GM12878 (cell line): ENCODE results near the gene NEU1. TPM values are rescaled to one million over a fixed set of nuclear protein-coding genes. Genes with fewer than 3 reads are reported as not detected.

Experiments
- ATAC-seq: fragments of 200-7000 bp; cut with Tn5 transposase; 3 replicates; pipeline ENCODE4 v1.9.1; 2020; ENCODE audit warnings: mild to moderate bottlenecking, moderate library complexity
- BruUV-seq: library from RNA; stranded (reverse); fragments of 400-500 nt; replicated peaks from 2 replicates; lab custom pipeline; 2021; lab: Mats Ljungman, UMichigan
- CTCF ChIA-PET: fragments of 300-600 bp; sonication (Branson Sonifier 250); formaldehyde crosslinking; extraction: SDS; loops from one replicate; lab custom pipeline; 2021; ENCODE audit warnings: inconsistent platforms; lab: Yijun Ruan, JAX
- POLR2A ChIA-PET: fragments of 350-600 bp; formaldehyde crosslinking; extraction: SDS; loops from one replicate; lab custom pipeline; 2021; ENCODE audit warnings: inconsistent platforms; lab: Charles Lee
- RAD21 ChIA-PET: fragments of 300-600 bp; sonication (Branson Sonifier 250); formaldehyde crosslinking; loops from one replicate; lab custom pipeline; 2023; ENCODE audit warnings: antibody characterized with exemption; ENCODE audit not compliant: unreplicated experiment; lab: Charles Lee
- SMC1A ChIA-PET: fragments of 300-600 bp; sonication (Branson Sonifier 250); formaldehyde crosslinking; loops from one replicate; lab custom pipeline; 2023; ENCODE audit not compliant: unreplicated experiment, uncharacterized antibody; lab: Charles Lee
- DNase-seq: peaks from one replicate; pipeline ENCODE4 v3.0.0-alpha.2; 2011; ENCODE audit warnings: low read depth, low spot score
- FAIRE-seq: peaks from 3 replicates; lab custom pipeline; 2011; peaks lifted over from hg19 to GRCh38; lab: Jason Lieb, UNC
- H2AFZ ChIP-seq: 2 replicates; pipeline ENCODE4 v1.6.0; 2011; ENCODE audit warnings: low read depth, low read length, control low read depth; ENCODE audit not compliant: control insufficient read depth
- H3K27ac ChIP-seq: 2 replicates; pipeline ENCODE4 v1.5.1; 2011; ENCODE audit warnings: control low read depth; ENCODE audit not compliant: control insufficient read depth, insufficient read depth
- H3K27me3 ChIP-seq, 2 experiments: replicated peaks in 1 of 2; 2 replicates each; pipeline versions ENCODE4 v1.6.0 to v1.6.1; 2011; ENCODE audit warnings: low read length in 1 of 2; ENCODE audit not compliant: control insufficient read depth in 2 of 2, insufficient read depth in 2 of 2
- H3K36me3 ChIP-seq, 2 experiments: 2 replicates each; pipeline ENCODE4 v1.5.1; 2011; ENCODE audit warnings: low read length in 1 of 2; ENCODE audit not compliant: control insufficient read depth in 2 of 2, insufficient read depth in 2 of 2
- H3K4me1 ChIP-seq: 2 replicates; pipeline ENCODE4 v1.6.1; 2011; ENCODE audit warnings: mild to moderate bottlenecking, low read length, moderate library complexity, mixed read lengths; ENCODE audit not compliant: control insufficient read depth, insufficient read depth
- H3K4me2 ChIP-seq: 2 replicates; pipeline ENCODE4 v1.6.0; 2011; ENCODE audit warnings: control low read depth; ENCODE audit not compliant: control insufficient read depth, insufficient read depth
- H3K4me3 ChIP-seq: fragments of 200-600 bp; sonication (generic); 2 replicates; pipeline ENCODE4 v1.5.1; 2016
- H3K79me2 ChIP-seq: 2 replicates; pipeline ENCODE4 v1.6.0; 2011; ENCODE audit warnings: low read length; ENCODE audit not compliant: control insufficient read depth, insufficient read depth
- H3K9ac ChIP-seq: 2 replicates; pipeline ENCODE4 v1.8.0; 2011; ENCODE audit warnings: low read length, control low read depth, mixed read lengths; ENCODE audit not compliant: control insufficient read depth, insufficient read depth
- H3K9me3 ChIP-seq: replicated peaks from 3 replicates; pipeline ENCODE4 v1.5.1; 2011; ENCODE audit warnings: mild to moderate bottlenecking, low read length; ENCODE audit not compliant: control insufficient read depth, insufficient read depth
- H4K20me1 ChIP-seq: 2 replicates; pipeline ENCODE4 v1.6.0; 2011; ENCODE audit not compliant: control insufficient read depth, insufficient read depth
- HCFC1 ChIP-seq: fragments of 150-350 bp; IDR thresholded peaks from 2 replicates; pipeline ENCODE4 v1.6.1; 2014; ENCODE audit warnings: low read length
- IKZF1 ChIP-seq: fragments of 450-650 bp; conservative IDR thresholded peaks from 2 replicates; pipeline ENCODE4 v1.6.1; 2017; ENCODE audit warnings: antibody characterized with exemption, mild to moderate bottlenecking
- IKZF2 ChIP-seq, 2 experiments: fragments of 450-650 bp; IDR thresholded peaks; 2 replicates each; pipeline ENCODE4 v1.6.1; 2017; ENCODE audit warnings: mild to moderate bottlenecking in 2 of 2, moderate library complexity in 2 of 2
- NFIC ChIP-seq: IDR thresholded peaks from 2 replicates; pipeline ENCODE4 v1.6.1; 2012; ENCODE audit warnings: low read depth, mild to moderate bottlenecking, inconsistent platforms, low read length, moderate library complexity
- POLR2AphosphoS2 ChIP-seq: IDR thresholded peaks from 2 replicates; pipeline ENCODE4 v1.6.1; 2011; ENCODE audit warnings: low read depth, mild to moderate bottlenecking, low read length, improper control_type of control experiment, moderate library complexity
- RAD51 ChIP-seq: fragments of 450-650 bp; IDR thresholded peaks from 2 replicates; pipeline ENCODE4 v1.6.1; 2016; ENCODE audit warnings: moderate library complexity, mild to moderate bottlenecking, inconsistent platforms
- RELA ChIP-seq: fragments of 450-650 bp; IDR thresholded peaks from 2 replicates; pipeline ENCODE4 v1.8.0; 2014; ENCODE audit warnings: borderline replicate concordance; ENCODE audit not compliant: partially characterized antibody
- SMAD5 ChIP-seq: IDR thresholded peaks from 2 replicates; pipeline ENCODE4 v1.6.1; 2016; ENCODE audit warnings: antibody characterized with exemption, low read depth
- SUZ12 ChIP-seq: fragments of 200-600 bp; sonication (generic); IDR thresholded peaks from one replicate; pipeline ENCODE4 v1.6.1; 2018; ENCODE audit warnings: antibody characterized with exemption, mild to moderate bottlenecking; ENCODE audit not compliant: unreplicated experiment
- TAF1 ChIP-seq: IDR thresholded peaks from 2 replicates; pipeline ENCODE4 v1.6.1; 2011; ENCODE audit warnings: mild to moderate bottlenecking, low read depth, low read length, borderline replicate concordance
- TCF3 ChIP-seq: IDR thresholded peaks from 2 replicates; pipeline ENCODE4 v1.6.1; 2012; ENCODE audit warnings: low read depth, mild to moderate bottlenecking, low read length, borderline replicate concordance; ENCODE audit not compliant: insufficient read depth
- WRNIP1 ChIP-seq: IDR thresholded peaks from 2 replicates; pipeline ENCODE4 v1.6.1; 2011; ENCODE audit warnings: low read depth, low read length, improper control_type of control experiment, borderline replicate concordance
- WGBS: methylation state at CpG from one replicate; pipeline ENCODE4 v1.1.6; 2016; ENCODE audit warnings: low lambda C conversion rate; ENCODE audit not compliant: insufficient replicate concordance, insufficient coverage; ENCODE audit errors: missing lambda C conversion rate; 5-methylcytosine and 5-hydroxymethylcytosine counted together
- in situ Hi-C: fragments of 300-500 bp; cut with MboI; formaldehyde crosslinking; loops from 9 replicates; pipeline ENCODE4 v1.14.3; 2018; ENCODE audit warnings: mixed read lengths
- intact Hi-C: fragments of 100-400 bp; cut with micrococcal nuclease; formaldehyde crosslinking; loops from one replicate; pipeline ENCODE4 v1.14.2; 2022; ENCODE audit not compliant: unreplicated experiment
- polyA plus RNA-seq, 11 experiments: library from polyadenylated mRNA; depleted of rRNA in 4 of 11; unstranded in 6 of 11; stranded (reverse) in 5 of 11; fragments of >200 nt; fragmentation: Nextera tagmentation in 4 of 11; fragmentation: Illumina TruSeq in 1 of 11; extraction: Ambion mirVana in 4 of 11; extraction: Trizol in 1 of 11; gene quantifications; 1 replicate in 1 of 11; 2 replicates in 10 of 11; pipeline versions ENCODE4 v1.2.1 to v1.2.3, GENCODE V29; 2011 to 2016; ENCODE audit warnings: inconsistent platforms in 2 of 11, missing spikeins in 2 of 11, low read depth in 1 of 11
- total RNA-seq, 4 experiments: library from RNA; depleted of rRNA in 3 of 4; stranded (reverse); fragments of >200 nt in 3 of 4; fragmentation: Illumina TruSeq in 1 of 4; extraction: Trizol in 1 of 4; gene quantifications; 2 replicates each; pipeline versions ENCODE4 v1.2.1 to v1.2.3, GENCODE V29; 2013 to 2021
- TF ChIP-seq, protein P1 (sequence below): IDR thresholded peaks from 2 replicates; pipeline ENCODE4 v1.6.1; 2012; ENCODE audit warnings: mild to moderate bottlenecking, low read depth, low read length
- TF ChIP-seq, protein P2 (sequence below): IDR thresholded peaks from 2 replicates; pipeline ENCODE4 v1.6.1; 2011; ENCODE audit warnings: borderline replicate concordance, low read depth, mild to moderate bottlenecking, moderate library complexity, mixed read lengths, low read length; ENCODE audit not compliant: insufficient read depth; ENCODE audit errors: extremely low read length

NEU1 gene
- total and polyA plus RNA-seq, 10 of the 15 experiments (the other 5 are each of a cell fraction or from before 2014, with no cell fraction given) = 7.2 to 26.9 (median 21.6) TPM

DNA sequence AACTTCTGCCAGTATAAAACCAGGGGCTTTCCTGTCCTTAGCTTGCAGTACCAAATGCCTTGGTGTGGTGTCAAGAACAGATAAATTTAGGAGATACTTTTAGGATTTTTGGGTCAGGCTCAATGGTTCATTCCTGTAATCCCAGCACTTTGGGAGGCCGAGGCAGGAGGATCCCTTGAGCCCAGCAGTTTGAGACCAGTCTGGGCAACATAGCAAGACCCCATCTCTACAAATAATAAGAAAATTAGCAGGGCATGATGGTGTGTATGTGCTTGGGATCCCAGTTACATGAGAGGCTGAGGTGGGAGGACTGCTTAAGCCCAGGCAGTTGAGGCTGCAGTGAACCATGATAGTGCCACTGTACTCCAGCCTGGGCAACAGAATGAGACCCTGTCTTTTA is 42.4 kb upstream of the NEU1 start:
- no peak for DNase-seq

DNA sequence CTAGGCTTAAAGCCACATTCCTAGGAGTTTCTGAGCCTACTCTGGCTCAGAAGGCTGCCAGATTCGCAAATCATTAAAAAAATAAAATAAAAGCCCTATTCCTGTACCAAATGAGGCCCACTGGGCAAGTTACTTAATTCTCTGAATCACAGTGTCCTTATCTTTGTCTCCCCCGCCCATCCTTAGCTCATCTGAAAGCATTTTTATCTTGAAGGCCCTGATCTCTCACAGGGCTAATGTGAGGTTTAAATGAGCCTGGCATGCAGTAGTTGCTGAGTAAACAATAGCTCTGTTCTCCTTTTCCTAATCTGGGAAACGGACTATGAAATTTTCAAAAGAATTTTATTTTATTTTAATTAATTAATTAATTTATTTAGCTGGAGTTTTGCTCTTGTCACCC is 41.3 kb upstream of the NEU1 start:
- Histone ChIP-seq H3K27me3 (no peaks in the 10 kb centered on the region), H3K4me1 (peaks cover 15% of the 10 kb centered on the region), H3K9me3 (no peaks in the 10 kb centered on the region), H3K4me3 (no peak overlapping the region), H2AFZ (no peak overlapping the region), H4K20me1 (no peaks in the 10 kb centered on the region), H3K4me2 (no peak overlapping the region), H3K27ac (no peak overlapping the region), H3K36me3 (no peaks in the 10 kb centered on the region; a peak in 1 of 4 replicates), H3K79me2 (no peaks in the 10 kb centered on the region; the same call in 1 of the 2 replicates), H3K9ac (no peak overlapping the region)
- ChIA-PET RAD21 (interaction anchor here (1.7 kb wide), 1 partner anchor 19 kb away, joined by 6 read pairs; no protein-coding TSS in a partner anchor), POLR2A (no interaction called here), CTCF (interaction anchor here (0.6 to 1.2 kb wide), 2 partner anchors 14 to 19 kb away, joined by 4 read pairs; no protein-coding TSS in a partner anchor), SMC1A (interaction anchor here (0.6 to 1.8 kb wide), 3 partner anchors 12 to 29 kb away, joined by 3 to 4 read pairs (median 3); no protein-coding TSS in a partner anchor)
- intact Hi-C loops = loop anchor here (10.0 kb wide), 1 partner anchor 359 kb away; the partner anchor contains the start of genes ATP6V1G2, DDX39B and NFKBIL1
- BruUV-seq = no TSS peak
- DNase-seq = no peak
- in situ Hi-C loops = no loop called here
- no peak for ATAC-seq
- WGBS = 57% methylated on average over 3 of the region's 3 CpGs
- FAIRE-seq = no peak
- TF ChIP-seq IKZF1 (no peak), RELA (no peak), SUZ12 (no peak), IKZF2 (IDR thresholded peaks at IDR 0.05) (no peak)
- TF ChIP-seq, protein P1, sequence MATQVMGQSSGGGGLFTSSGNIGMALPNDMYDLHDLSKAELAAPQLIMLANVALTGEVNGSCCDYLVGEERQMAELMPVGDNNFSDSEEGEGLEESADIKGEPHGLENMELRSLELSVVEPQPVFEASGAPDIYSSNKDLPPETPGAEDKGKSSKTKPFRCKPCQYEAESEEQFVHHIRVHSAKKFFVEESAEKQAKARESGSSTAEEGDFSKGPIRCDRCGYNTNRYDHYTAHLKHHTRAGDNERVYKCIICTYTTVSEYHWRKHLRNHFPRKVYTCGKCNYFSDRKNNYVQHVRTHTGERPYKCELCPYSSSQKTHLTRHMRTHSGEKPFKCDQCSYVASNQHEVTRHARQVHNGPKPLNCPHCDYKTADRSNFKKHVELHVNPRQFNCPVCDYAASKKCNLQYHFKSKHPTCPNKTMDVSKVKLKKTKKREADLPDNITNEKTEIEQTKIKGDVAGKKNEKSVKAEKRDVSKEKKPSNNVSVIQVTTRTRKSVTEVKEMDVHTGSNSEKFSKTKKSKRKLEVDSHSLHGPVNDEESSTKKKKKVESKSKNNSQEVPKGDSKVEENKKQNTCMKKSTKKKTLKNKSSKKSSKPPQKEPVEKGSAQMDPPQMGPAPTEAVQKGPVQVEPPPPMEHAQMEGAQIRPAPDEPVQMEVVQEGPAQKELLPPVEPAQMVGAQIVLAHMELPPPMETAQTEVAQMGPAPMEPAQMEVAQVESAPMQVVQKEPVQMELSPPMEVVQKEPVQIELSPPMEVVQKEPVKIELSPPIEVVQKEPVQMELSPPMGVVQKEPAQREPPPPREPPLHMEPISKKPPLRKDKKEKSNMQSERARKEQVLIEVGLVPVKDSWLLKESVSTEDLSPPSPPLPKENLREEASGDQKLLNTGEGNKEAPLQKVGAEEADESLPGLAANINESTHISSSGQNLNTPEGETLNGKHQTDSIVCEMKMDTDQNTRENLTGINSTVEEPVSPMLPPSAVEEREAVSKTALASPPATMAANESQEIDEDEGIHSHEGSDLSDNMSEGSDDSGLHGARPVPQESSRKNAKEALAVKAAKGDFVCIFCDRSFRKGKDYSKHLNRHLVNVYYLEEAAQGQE = no peak

More for the DNA sequence above, 42.4 kb upstream of the NEU1 start:
- CTCF ChIA-PET = interaction anchor here (0.5 kb wide), 1 partner anchor 16 kb away, joined by 4 read pairs; no protein-coding TSS in a partner anchor
- no peak overlapping the region for H3K9ac ChIP-seq
- H3K4me2 ChIP-seq = no peak overlapping the region
- H3K27me3 ChIP-seq = no peaks in the 10 kb centered on the region
- H2AFZ ChIP-seq = no peak overlapping the region
- peaks cover 20% of the 10 kb centered on the region for H3K4me1 ChIP-seq
- TF ChIP-seq NFIC (no peak), TCF3 (no peak), TAF1 (no peak), WRNIP1 (no peak), POLR2AphosphoS2 (no peak), HCFC1 (no peak), RAD51 (no peak), SMAD5 (no peak)
- TF ChIP-seq, protein P2, sequence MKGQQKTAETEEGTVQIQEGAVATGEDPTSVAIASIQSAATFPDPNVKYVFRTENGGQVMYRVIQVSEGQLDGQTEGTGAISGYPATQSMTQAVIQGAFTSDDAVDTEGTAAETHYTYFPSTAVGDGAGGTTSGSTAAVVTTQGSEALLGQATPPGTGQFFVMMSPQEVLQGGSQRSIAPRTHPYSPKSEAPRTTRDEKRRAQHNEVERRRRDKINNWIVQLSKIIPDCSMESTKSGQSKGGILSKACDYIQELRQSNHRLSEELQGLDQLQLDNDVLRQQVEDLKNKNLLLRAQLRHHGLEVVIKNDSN = no peak
- ATAC-seq = no peak
- POLR2A ChIA-PET = interaction anchor here (0.9 kb wide), 1 partner anchor 166 kb away, joined by 3 read pairs; the partner anchor contains the start of gene MSH5
- H3K9me3 ChIP-seq = no peaks in the 10 kb centered on the region
- RAD21 ChIA-PET = interaction anchor here (1.7 kb wide), 1 partner anchor 18 kb away, joined by 6 read pairs; no protein-coding TSS in a partner anchor
- no peaks in the 10 kb centered on the region for H4K20me1 ChIP-seq
- no peak overlapping the region for H3K27ac ChIP-seq
- intact Hi-C loops (loop anchor here (10.0 kb wide), 1 partner anchor 360 kb away; the partner anchor contains the start of genes ATP6V1G2, DDX39B and NFKBIL1), in situ Hi-C loops (no loop called here)
- H3K79me2 ChIP-seq = no peaks in the 10 kb centered on the region; the same call in 1 of the 2 replicates
- SMC1A ChIA-PET = no interaction called here
- BruUV-seq = no TSS peak
- H3K4me3 ChIP-seq = no peak overlapping the region
- 36% methylated on average over 1 of the region's 1 CpG for WGBS
- no peak for FAIRE-seq
- no peaks in the 10 kb centered on the region for H3K36me3 ChIP-seq
